HG03060 (cell line): ENCODE results near the gene PREX1.
"Not testable (repeated sequence)": the region's sequence is repeated elsewhere in the genome, so short reads cannot be mapped to it uniquely, and the experiment has no call there.

Experiments
- ATAC-seq: cut with Tn5 transposase; IDR thresholded peaks from one replicate; pipeline ENCODE4 v1.9.1; 2021; ENCODE audit warnings: low read depth, moderate number of reproducible peaks; ENCODE audit not compliant: unreplicated experiment

Gene PREX1

DNA sequence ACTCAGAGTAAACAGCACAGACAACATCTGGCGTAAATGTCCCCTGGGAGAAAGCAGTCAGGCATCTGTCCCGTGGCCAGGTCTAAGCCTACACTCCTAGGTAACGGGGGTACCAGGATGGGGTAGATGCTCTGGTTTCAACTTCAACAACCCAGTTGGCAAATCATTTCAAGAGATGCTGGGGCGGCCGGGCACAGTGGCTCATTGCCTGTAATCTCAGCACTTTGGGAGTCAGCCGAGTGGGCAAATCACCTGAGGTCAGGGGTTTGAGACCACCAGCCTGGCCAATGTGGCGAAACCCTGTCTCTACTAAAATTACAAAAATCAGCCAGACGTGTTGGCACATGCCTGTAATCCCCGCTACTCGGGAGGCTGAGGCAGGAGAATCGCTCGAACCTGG, 12.3 kb downstream of the PREX1 start:
- no peak for ATAC-seq

DNA sequence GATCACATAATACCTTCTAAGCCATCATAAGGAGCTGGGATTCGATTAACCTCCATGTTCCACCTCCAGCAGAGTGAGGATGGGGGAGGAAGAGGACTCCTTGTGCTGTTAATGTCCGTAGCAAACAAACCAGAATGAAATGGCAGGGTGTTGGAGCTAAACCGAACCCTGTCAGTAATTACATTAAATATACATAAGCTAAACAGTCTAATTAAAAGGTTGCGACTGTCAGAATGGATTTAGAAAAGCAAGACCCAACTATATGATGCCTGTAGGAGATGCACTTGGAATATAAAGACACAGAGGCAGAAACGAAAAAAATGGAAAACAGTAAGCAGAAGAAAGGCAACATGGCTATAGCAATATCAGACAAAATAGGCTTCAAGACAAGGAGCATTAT, 13.2 kb downstream of the PREX1 start:
- ATAC-seq: no peak

DNA sequence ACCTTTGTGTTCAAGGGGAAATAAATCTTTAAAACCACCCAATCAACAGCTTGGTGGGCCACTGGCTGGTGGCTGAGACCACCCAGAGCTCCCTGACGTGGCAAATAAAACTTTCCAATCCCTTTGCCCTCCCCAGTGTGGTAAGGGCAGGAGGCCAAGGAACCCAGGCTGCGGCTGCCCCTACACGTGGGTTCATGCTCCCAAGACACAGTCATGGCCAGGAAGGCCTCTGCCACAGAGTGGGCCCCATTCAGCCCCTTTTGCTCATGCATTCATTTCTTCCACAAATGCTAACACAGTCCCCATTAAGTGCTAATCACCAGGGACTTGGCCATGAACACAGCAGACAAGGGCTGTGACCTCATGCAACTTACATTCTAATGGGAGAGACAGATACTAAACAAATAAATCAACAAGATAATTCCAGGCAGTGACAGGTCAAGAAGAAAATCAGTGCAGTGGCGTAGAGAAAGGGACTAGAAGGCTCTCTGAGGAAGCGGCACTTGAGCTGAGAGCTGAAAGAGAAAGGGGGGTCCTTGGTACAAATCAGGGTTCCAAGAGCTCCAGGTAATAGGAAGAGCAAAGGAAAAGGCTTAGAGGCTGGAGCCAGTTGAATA, 13.8 kb downstream of the PREX1 start:
- no peak for ATAC-seq

DNA sequence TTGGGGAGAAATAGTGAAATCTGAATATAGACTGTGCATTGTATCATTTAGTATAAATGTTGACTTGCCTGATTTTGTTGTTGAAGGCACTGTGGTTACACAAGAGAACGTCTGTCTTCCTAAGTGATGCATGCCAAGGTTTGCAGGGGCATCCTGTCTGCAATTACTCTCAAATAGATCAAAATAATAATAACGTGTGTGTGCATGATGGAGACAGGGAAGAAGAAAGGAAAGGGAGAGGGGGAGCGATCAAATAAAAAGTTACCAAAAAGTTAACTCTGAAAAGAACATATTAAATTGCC, 14.4 kb downstream of the PREX1 start:
- ATAC-seq: no peak

DNA sequence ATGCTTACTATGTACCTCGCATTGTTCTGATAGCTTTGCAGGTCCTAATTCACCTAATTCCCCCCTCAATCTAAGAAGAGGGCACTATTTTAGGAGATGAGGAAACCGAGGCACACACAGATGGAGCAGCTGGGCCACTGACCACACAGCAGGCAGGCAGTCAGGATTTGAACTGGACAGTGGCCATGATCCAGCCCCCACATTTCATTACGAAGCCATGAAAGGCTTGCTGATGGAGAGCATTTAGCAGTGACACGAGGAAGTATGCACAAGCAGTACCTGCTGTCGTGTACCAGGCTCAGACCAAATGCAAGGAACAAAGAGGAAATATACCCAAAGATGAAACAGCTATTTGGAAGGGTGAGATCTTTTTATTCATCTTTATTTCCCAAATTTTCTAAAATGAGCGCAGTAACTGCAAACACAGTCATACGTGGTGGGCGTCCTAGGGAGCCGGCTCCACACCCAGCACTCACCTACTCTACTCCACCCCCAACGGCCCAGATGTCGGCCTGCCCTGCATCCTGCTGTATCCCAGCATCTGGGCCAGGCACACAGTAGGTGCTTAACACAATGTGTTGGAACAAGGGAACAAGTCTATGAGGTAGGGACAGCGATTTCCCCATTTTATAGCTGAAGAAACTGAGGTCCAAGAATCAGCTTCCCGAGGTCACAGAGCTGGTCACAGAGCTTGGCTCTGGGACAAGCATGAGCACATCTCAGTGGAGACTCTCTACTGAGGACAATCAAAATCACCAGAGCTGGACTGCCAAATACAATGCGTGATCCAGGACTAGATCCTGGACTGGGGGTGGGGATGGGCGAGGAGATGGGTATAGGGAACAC, 15.0 kb downstream of the PREX1 start:
- ATAC-seq: no peak

DNA sequence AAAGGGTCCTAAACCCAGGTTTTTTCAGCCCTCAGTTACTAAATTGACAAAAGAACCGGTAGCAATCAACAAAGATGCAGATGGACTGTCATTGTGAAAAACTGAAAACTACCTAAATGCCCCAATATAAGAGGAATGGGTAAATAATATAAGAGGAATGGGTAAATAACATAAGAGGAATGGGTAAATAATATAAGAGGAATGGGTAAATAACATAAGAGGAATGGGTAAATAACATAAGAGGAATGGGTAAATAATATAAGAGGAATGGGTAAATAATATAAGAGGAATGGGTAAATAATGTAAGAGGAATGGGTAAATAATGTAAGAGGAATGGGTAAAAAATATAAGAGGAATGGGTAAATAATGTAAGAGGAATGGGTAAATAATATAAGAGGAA, 15.7 kb downstream of the PREX1 start:
- not testable (repeated sequence) for ATAC-seq

DNA sequence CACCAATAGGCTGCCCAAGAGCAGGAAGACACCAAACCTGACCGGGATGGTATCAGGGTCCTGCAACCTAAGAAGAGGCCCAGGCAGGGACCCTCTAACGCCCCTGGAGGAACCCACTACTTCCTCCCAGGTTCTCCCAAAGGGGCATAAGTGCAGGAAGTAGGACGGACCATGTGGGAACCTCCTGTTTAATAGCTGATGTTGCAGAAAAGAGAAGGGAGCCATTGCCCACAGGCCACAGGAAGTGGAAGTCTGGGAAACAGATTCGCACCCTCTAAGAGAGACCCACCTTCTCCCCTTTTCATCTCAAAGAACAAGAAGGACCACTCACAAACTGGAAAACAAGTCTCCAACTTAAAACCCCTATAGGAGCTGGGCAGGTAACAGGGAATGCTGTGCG, 18.1 kb downstream of the PREX1 start:
- no peak for ATAC-seq

DNA sequence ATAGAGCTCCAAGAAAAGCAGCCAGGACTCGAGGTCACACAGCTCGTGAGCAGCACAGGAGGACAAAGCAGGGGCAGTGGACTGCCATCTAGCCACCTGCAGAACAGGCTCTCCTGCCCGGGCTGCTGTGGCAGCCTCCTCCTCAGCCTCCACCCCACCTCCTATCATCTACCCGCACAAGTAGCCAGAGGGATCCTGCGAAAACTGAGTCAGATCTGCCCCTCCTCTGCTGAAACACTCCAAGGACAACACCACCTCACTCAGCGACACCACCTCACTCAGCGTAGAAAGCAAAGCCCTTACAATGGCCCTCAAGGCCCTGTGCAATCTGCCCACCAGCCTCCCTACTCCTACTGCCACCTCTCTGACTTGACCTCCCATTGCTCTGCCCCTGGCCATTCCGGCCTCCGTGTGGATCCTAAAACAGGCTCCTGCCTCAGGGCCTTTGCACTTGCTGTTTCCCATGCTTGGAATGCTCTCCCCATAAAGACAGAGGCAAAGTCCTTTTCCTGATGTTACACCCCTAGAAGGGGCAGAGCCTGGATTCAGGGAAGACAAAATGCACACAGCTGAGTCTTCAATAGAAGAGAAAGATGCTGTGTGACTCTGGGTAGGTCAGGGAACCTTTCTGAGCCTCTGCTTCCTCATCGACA, 19.3 kb downstream of the PREX1 start:
- no peak for ATAC-seq

DNA sequence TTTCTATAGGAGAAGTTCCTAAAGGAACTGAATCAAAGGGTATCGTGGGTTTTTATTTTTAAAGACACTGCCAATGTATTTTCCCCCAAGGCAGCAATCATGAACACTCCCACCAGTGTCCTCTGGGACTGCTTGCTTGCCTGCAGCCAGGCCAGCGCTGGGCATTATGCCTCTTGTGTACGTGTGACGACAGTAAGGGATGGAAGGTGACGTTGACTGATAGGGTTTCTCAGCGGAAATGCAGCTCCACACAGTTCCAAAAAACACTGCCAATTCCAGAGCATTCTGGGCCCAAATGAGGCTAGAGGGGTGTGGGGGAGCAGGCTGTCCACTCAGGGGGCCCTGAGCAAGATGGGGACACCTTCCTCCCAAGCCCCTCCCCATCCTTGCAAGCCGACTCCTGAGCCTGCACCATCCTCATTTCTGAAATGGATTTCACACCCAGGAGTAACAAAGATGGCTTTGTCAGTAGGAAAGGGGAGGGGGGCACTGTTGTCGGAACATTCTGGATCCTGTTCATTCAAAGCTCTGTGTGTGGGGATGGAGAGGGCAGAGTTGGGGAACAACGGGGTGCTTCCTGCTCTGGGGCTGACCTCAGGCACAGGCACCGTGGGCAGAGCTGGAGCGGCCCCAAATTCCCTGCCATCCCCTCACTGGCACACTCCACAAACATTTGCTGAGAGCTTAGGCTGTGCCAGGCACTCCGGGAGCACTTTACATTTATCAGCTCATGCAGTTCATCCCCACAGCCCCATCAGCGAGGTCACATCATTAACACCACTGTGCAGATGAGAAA, 20.0 kb downstream of the PREX1 start:
- ATAC-seq: no peak

DNA sequence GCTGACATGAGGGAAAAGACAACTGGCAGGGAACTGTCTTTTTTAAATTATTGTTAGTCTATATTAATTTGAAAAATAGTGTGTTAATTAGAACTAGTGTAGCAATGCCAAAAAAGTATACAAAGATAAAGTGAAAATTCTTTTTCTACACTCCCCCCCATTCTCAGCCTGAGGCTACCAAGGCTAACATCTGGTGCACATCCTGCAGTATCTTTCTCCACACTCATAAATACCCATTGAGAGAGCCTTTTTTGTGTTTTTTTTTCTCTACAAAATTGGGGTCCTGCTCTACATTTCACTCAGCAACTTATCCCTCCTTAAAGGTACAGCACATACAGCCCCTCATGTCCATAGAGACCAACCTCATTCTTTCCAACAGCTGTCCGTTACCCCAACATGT, 20.7 kb downstream of the PREX1 start:
- ATAC-seq: no peak

DNA sequence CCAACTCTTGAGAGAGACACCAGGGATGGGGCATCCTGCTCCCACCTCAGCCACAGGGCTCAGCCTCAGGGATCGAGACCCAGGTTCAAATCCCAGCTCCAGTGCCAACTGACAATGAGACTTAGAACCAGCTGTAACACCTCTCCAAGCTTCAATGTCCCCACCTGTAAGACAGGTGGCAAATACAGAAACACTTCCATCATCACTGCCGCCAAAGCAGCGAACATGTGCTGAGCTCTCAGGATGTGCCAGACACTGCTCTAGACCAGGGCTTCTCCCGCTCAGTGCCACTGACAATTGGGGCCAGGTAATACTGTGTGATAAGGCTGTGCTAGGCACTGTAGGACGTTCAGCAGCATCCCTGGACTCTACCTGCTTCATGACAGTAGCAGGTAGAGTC, 22.1 kb downstream of the PREX1 start:
- ATAC-seq: no peak

DNA sequence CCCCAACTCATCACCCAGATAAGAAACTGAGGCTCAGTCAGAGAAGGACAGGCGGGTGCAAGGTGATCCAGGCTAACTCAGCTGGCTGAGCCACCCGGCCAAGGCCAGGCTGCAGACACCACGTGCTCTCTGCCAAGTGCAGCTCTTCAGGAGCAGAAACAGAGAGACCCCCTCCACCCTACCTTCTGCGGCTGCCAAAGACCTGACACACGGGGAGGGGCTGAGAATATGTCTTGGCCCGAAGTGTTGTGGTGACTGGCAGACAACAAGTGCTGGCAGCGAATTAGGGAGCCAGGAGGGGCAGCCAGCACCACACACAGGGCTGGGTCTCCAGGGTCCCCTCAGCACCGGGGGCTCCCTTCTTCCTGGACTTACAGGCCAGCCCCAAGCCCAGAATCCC, 22.5 kb downstream of the PREX1 start:
- ATAC-seq: no peak

DNA sequence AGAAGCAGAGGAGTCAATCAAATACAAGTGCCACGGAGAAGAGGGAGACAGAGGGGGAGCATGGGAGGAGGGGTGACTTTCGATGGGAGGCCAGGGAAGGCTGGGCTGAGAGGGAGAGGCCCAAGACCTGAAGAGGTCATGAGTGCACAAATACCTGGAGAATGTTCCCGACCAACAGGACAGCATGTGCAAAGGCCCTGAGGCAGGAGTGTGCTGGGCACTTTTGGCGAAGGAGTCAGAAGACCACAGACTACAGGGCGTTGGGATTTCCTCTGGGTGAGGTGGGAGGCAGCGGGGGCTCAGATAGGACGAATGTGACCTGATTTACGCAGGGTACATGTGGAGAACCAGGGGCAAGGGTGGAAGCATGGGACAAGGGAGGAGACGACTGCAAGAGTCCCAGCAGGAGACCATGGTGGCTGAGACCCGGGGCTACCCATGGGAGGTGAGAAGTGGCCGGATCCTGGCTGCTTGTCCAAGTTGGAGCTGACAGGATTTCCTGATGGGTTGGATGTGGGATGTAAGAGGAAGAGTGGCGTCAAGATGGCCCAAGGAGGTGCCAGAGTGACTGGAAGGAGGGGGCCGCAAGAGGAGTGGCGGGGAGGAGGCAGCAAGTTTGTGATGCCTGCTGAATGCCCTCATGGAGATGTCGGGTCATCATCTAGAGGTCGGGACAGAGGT, 23.4 kb downstream of the PREX1 start:
- ATAC-seq: no peak

DNA sequence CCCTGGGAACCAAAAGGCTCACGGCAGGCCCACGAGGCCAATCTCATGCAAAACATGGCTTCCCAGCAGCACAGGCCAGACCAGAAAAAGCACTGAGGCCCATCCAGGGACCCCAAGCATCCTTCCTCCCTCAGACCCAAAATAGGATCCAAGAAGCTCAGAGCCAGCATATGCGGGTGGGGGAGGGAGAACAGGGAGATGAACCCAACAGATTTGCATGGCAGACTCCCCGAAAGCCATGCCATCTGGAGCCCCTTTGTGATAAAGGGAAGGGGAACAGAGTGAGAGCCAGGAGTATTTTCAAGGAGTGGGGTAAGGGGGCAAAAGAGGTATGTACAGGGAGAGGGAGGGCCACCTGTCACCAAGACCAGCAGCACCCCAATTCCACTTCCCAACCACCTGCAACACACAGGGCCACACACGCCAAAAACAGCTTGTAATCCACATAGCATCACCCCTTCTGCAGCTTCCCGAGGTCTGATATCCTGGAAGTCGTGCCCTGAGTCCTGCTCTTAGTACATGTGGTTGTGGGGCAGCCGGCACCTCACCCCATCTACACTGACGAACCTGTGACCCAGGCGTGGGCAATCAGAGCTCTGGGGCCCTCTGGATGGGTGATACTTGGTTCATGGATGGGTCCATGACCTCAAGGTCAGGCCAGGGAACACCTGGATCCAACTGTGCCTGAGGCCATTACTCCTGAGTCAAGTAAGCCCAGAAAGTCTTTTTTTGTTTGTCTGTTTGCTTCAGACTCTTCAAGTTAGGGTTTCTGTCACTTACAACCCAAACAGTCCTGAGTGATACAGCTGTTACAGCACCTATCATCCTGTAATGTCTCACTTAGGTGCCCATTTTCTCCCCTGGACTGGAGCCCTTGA, 24.4 kb downstream of the PREX1 start:
- ATAC-seq: no peak

DNA sequence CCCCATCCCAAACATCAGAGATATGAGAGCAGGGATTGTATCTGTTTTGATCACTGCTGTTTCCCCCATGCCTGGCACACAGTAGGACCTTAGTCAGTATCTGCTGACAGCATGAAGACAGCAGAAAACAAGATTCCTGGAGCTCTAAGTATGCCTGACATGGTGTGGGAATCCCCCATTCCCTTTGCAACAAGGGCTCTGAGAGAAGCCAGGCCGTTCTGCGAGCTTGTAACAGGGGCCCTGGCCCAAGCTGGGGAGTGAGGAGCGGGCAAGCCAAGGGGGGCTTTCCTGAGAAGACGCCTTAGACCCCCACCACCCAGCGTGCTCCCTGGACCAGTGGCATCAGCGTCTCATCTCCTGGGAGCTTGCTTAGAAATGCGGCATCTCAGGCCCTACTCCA, 25.2 kb downstream of the PREX1 start:
- ATAC-seq: no peak

DNA sequence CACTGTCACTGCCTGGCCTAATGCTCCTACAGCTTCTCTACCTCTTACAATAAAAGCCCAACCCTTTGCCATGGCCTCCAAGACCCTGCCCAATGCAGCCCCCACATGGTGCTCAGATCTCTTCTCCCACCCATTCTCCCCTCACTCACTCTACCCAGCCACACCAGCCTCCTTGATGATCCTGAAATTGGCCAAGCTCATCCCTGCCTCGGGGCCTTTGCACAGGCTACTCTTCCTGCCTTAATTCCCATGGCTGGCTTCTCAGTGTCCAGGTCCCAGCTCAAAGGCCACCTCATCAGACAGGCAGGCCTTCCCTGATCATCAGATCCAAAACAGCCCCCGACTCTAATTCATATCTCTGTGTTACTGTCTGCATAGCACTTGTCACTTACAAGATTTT, 25.6 kb downstream of the PREX1 start:
- no peak for ATAC-seq

DNA sequence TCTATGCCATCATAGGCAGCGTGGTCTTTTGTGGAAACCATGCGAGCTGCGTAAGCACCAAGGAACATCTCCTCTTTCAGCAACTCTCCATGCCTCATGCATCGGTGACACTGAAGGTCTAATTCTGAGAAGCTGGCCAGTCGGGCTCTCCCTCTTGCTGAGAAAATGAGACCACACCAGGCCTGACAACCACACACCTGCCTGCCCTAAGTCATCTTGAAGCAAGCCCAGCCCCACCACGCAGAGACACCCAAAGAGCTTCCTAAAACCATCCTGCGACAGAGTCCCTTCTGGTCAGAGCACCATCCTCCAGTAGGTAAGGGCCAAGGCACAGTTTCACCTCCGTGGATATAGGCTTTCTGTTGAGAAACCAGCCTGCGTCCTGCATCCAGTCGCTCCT, 26.6 kb downstream of the PREX1 start:
- no peak for ATAC-seq

DNA sequence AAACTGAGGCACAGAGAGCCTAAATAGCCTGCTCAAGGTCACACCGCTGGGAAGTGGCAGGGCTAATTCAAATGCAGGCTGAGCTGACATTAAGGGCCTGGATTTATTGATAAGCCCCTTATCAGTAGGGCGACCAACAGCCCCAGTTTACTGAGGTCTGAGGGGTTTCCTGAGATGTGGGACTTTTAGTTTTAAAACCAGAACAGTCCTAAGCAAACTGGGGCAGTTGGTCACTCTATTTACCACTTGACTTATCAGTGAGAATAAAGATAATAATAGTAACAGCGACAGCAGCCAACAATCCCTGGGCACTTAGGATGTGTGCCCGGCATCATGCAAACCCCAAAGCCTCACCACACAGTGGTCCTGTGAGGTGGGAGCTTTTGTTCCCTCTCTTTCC, 27.6 kb downstream of the PREX1 start:
- no peak for ATAC-seq

DNA sequence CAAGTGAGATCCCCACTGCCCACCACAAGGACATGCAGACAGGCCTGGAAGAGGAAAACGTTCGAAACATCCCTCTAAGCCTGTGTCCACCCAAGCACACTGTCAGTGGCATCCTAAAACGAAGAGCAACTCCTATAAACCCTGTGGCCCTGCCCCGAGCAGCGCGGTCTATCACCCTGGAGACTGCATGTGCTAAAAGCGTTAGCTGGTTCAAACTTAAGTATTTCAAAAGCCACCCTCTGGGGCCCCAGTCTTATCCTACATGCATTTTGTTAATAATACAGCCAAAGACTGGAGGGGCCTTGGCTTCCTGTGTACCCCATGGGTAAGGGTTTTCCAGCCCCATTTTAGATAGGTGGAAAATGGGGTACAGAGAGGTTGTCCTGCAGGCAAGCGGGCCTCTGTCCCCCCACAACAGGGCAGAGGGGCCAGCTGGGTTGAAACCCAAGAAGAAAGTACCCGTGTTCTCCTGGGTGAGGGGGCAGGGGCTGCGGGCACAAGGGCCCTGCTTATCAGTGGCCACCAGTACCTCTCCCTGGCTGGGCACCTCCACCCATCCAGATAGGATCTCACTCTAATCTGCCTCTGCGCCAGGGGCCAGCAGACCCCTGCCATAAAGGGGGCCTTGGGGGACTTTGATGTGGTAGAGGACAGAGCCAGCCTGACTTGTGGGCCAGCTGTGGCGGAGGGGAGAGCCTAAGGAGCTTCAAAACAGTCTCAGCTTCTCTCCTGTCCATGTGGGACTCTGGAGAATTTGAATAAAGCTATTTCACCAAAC, 28.3 kb downstream of the PREX1 start:
- ATAC-seq: no peak
